Measurements from ENCODE around the gene CKAP4.

Gene CKAP4

DNA sequence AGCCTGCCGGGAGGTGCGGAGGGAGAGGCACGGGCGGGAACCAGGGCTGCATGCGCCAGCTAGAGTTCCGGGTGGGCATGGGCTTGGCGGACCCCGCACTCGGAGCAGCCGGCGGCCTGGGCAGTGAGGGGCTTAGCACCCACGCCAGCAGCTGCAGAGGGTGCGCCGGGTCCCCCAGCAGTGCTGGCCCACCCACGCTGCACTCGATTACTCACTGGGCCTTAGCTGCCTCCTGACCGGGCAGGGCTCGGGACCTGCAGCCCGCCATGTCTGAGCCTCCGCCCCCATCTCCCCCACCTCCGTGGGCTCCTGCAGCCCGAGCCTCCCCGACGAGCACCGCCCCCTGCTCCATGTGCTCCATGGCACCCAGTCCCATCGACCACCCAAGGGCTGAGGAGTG, 14.8 kb downstream of the CKAP4 start:
- FAIRE-seq (no peak), DNase-seq (ENCODE audit: insufficient read length, low spot score) (no peak)
- TF ChIP-seq, protein P1, sequence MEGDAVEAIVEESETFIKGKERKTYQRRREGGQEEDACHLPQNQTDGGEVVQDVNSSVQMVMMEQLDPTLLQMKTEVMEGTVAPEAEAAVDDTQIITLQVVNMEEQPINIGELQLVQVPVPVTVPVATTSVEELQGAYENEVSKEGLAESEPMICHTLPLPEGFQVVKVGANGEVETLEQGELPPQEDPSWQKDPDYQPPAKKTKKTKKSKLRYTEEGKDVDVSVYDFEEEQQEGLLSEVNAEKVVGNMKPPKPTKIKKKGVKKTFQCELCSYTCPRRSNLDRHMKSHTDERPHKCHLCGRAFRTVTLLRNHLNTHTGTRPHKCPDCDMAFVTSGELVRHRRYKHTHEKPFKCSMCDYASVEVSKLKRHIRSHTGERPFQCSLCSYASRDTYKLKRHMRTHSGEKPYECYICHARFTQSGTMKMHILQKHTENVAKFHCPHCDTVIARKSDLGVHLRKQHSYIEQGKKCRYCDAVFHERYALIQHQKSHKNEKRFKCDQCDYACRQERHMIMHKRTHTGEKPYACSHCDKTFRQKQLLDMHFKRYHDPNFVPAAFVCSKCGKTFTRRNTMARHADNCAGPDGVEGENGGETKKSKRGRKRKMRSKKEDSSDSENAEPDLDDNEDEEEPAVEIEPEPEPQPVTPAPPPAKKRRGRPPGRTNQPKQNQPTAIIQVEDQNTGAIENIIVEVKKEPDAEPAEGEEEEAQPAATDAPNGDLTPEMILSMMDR (IDR thresholded peaks at IDR 0.05; ENCODE audit: insufficient read depth, missing control alignments), result no peak

DNA sequence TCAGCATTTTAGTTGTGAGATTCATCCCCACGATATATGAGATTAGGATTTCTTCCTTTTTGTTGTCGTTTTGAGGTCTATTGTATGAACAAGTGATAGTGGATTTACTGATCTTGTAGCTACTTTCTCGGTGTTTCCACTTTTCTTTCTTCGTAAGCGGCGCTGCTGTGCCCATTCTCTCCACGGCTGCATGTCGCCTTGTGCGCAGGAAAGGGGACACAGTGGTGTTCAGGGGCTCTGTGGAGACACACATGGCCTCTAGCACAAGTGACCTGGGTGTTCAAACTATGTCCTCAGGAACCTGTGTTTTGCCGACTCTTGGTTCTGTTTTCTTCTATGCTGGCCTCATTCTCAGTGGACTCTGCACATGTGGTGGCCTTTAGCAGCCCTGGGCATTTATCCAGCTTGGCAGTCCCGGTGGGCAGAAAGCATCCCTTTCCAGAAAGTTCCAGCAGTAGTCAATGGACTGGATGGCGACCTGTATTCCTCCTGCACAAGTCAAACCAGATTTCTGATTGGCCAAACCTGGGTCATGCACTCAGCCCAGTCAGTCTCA, 18.7 kb downstream of the CKAP4 start:
- TF ChIP-seq, protein P1 (IDR thresholded peaks at IDR 0.05; ENCODE audit: insufficient read depth, missing control alignments), result no peak
- no peak for FAIRE-seq
- no peak for DNase-seq (ENCODE audit: insufficient read length, low spot score)

DNA sequence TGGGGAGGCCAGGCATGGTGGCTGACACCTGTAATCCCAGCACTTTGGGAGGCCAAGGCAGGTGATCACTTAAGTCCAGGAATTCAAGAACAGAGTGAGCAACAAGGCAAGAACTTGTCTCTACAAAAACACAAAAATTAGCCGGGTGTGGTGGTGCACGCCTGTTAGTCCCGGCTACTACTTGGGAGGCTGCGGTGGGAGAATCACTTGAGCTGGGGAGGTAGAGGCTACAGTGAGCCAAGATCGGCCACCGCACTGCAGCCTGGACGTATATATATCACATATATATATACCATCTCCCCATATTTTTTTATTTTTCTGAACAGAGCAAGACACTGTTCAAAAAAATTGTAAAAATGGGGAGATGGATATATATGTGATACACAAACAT, 19.5 kb downstream of the CKAP4 start:
- no peak for FAIRE-seq
- TF ChIP-seq, protein P1 (IDR thresholded peaks at IDR 0.05; ENCODE audit: insufficient read depth, missing control alignments), result no peak
- DNase-seq (ENCODE audit: insufficient read length, low spot score), result no peak

DNA sequence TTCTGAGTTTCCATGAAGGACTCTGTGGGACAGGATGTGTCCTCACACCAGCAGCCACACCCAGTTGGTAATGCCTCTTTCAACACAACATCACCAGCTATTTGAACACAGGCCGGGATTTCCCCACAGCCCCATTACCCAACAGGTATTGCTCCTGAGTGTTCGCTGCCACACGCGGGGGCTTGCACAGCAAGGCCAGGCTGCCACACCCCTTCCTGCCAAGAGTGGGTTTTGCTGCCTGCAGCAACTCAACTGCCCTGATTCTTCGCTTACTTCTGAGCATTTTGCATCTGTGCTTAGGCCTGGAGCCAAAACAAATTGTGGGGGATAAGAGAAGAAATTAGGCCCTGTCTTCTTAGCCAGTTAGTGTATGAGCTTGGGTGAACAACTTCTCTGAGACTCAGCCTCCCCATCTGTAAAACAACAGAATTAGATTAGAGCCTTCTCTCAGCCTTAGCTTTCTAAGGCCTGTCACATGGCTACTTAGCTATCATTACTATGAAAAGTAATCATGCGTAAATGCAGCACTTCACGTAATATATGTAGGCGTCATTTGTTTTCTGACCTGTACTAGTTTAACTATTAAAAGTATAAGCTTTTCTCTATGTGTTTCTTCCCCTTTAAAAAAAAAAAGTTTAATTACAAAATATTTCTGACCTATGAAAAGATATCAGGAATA, 20.0 kb downstream of the CKAP4 start:
- TF ChIP-seq, protein P1 (IDR thresholded peaks at IDR 0.05; ENCODE audit: insufficient read depth, missing control alignments), result no peak
- FAIRE-seq (no peak), DNase-seq (ENCODE audit: insufficient read length, low spot score) (no peak)

DNA sequence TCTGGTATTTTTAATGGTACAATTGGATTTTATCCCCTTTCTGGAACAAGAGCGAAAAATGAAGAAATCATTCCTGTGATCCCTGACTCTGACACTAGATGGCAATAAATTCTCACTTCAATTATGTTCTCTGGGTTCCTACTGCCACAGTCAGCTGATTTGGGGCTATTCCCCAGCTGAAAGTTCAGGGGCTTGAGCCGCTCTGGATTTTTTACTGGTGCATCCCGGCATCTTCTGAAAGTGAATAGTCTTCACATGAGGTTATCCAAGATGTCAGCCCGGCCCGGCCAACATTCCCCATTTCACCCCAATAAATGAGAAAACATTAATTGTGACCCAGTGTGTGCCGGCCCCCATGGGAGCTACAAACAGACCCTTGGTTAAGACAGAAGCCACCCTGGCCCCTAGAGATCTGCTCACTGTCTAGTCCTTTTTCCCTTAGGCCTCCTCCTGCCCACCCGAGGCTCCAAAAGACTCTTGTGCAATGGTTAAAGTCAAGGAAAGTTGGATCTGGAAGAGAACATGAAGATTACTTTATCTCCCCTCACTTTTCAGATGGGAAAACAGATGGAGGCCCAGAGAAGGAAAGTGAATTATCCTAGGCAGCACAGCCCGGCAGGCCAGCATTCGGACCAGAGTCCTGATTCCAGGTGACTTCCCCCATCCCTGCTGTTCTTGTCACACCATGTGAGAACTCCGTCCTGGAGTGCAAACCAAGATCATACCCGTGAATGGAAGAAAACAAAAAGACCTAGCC, 20.8 kb downstream of the CKAP4 start:
- TF ChIP-seq, protein P1 (IDR thresholded peaks at IDR 0.05; ENCODE audit: insufficient read depth, missing control alignments), result peak; percentile 80
- FAIRE-seq, result no peak

DNA sequence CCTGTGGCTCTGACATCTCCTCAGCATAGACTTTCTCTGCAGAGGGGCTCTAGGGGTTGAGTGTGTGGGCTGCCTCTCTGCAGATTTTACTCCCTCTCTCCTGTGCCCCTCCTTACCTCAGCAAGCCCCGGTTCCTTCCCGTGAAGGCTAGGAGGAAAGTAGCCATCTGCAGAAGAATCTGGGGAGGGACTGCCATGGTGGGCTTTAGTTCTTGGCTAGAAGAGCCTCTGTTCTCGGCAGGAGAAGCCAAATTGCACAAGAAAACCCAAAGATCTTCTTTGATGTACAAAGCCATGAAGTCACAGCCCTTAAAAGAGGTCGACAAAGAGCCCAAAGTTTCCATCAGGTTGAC, 23.5 kb downstream of the CKAP4 start:
- TF ChIP-seq, protein P1 (IDR thresholded peaks at IDR 0.05; ENCODE audit: insufficient read depth, missing control alignments), result no peak
- DNase-seq (ENCODE audit: insufficient read length, low spot score) (no peak), FAIRE-seq (no peak)

More for the DNA sequence above, 20.8 kb downstream of the CKAP4 start:
- peak; percentile 59 for DNase-seq (ENCODE audit: insufficient read length, low spot score)
